PC-9 (cell line): ENCODE data around the gene HOOK2. TPM values are rescaled to one million over a fixed set of nuclear protein-coding genes. Genes with fewer than 3 reads are reported as not detected.
A peak's percentile ranks its signal among the peaks of the same experiment; 100 is the strongest.

Experiments
- BruUV-seq: library from RNA; stranded (reverse); fragments of 400-500 nt; replicated peaks from 2 replicates; lab custom pipeline; 2021; lab: Mats Ljungman, UMichigan
- CTCF ChIA-PET: fragments of 300-600 bp; sonication (Branson Sonifier 250); formaldehyde crosslinking; loops from one replicate; lab custom pipeline; 2022; ENCODE audit warnings: antibody characterized with exemption; lab: Charles Lee
- POLR2A ChIA-PET: fragments of 300-600 bp; sonication (Branson Sonifier 250); formaldehyde crosslinking; loops from one replicate; lab custom pipeline; 2022; ENCODE audit warnings: antibody characterized with exemption; ENCODE audit not compliant: unreplicated experiment; lab: Charles Lee
- DNase-seq, 2 experiments: peaks; one replicate each; pipeline versions ENCODE4 v3.0.0 to v3.0.0-alpha.2; 2015 to 2022; ENCODE audit warnings: mixed read lengths in 1 of 2
- H2AFZ ChIP-seq: fragments of 200-600 bp; sonication (generic); 2 replicates; pipeline ENCODE4 v1.8.1; 2017; ENCODE audit warnings: antibody characterized with exemption
- H3F3A ChIP-seq: fragments of 200-600 bp; sonication (generic); 2 replicates; pipeline ENCODE4 v1.8.1; 2017; ENCODE audit warnings: antibody characterized with exemption, mild to moderate bottlenecking, low read depth; ENCODE audit not compliant: insufficient read depth
- H3K27ac ChIP-seq: fragments of 200-600 bp; sonication (generic); 2 replicates; pipeline ENCODE4 v1.6.1; 2016; ENCODE audit warnings: mixed run types
- H3K27me3 ChIP-seq: fragments of 200-600 bp; sonication (generic); 2 replicates; pipeline ENCODE4 v1.6.1; 2016; ENCODE audit warnings: low read depth, mixed run types; ENCODE audit not compliant: insufficient read depth
- H3K36me3 ChIP-seq: fragments of 200-600 bp; sonication (generic); 2 replicates; pipeline ENCODE4 v1.6.1; 2016; ENCODE audit warnings: low read depth, mixed run types
- H3K4me1 ChIP-seq: fragments of 200-600 bp; sonication (generic); replicated peaks from 2 replicates; pipeline ENCODE4 v1.6.1; 2016; ENCODE audit warnings: mixed run types; ENCODE audit not compliant: insufficient read depth
- H3K4me2 ChIP-seq: fragments of 200-600 bp; sonication (generic); 2 replicates; pipeline ENCODE4 v1.6.1; 2017; ENCODE audit warnings: mixed run types
- H3K4me3 ChIP-seq: fragments of 200-600 bp; sonication (generic); 2 replicates; pipeline ENCODE4 v1.6.1; 2016; ENCODE audit warnings: mixed run types
- H3K79me2 ChIP-seq: fragments of 200-600 bp; sonication (generic); 2 replicates; pipeline ENCODE4 v1.6.1; 2017; ENCODE audit warnings: low read depth, mixed run types
- H3K9me2 ChIP-seq: fragments of 200-600 bp; sonication (generic); 2 replicates; pipeline ENCODE4 v1.8.1; 2017; ENCODE audit warnings: mild to moderate bottlenecking; ENCODE audit not compliant: insufficient read depth
- H3K9me3 ChIP-seq: fragments of 200-600 bp; sonication (generic); 2 replicates; pipeline ENCODE4 v1.8.1; 2016; ENCODE audit warnings: low read depth; ENCODE audit not compliant: insufficient read depth
- H4K20me1 ChIP-seq: fragments of 200-600 bp; sonication (generic); 2 replicates; pipeline ENCODE4 v1.8.1; 2017; ENCODE audit not compliant: insufficient read depth
- EZH2 ChIP-seq: fragments of 200-600 bp; sonication (generic); IDR thresholded peaks from 2 replicates; pipeline ENCODE4 v1.8.0; 2017; ENCODE audit warnings: antibody characterized with exemption, low read depth
- intact Hi-C: fragments of 100-400 bp; cut with micrococcal nuclease; formaldehyde crosslinking; loops from one replicate; pipeline ENCODE4 v1.10.0; 2022; ENCODE audit not compliant: unreplicated experiment
- total RNA-seq: library from RNA; stranded (reverse); gene quantifications from 2 replicates; pipeline ENCODE4 v1.2.3, GENCODE V29; 2021
- TF ChIP-seq, protein P1 (sequence below): fragments of 200-600 bp; sonication (generic); conservative IDR thresholded peaks from 2 replicates; pipeline ENCODE4 v1.6.1; 2017; ENCODE audit warnings: mixed run types, antibody characterized with exemption, mild to moderate bottlenecking, moderate library complexity

The HOOK2 gene
- total RNA-seq, 1 experiment from 2014 or later = 109 TPM

DNA sequence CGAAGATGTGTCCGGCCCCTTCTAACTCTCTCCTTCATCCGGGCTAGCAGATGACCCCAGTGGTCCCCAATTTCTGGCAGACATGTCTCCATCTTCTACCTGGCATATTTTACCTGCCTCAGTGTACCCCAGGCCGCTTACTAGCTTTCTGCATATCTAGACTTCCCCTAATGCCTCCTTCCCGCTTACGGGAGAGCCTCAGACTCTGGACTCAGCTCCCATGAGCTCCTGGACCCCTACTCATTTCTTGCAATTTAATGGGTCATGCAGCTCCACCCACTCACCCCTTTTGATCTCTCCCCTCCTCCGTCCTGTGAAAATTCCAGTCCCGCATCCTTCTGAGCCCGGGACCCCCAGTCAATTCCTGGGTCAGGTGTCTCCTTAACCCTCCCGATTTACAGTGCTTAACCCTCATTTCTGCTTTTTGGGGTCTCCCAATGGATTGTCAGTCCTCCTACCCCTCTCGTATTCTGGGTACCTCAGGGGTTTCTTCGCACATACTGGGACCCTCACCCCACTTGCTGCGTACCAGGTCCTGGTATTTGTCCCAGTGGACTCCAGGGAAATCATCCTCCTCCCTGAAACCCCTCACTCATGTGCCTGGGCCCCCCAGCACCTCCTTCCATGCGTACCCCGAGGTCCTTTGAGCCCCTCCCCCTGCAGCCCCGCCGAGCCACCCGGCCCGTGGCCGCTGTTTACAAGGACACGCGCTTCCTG is 15.4 kb upstream of the HOOK2 start:
- intact Hi-C loops = no loop called here
- peaks cover 18% of the 10 kb centered on the region for H4K20me1 ChIP-seq
- TF ChIP-seq, protein P1, sequence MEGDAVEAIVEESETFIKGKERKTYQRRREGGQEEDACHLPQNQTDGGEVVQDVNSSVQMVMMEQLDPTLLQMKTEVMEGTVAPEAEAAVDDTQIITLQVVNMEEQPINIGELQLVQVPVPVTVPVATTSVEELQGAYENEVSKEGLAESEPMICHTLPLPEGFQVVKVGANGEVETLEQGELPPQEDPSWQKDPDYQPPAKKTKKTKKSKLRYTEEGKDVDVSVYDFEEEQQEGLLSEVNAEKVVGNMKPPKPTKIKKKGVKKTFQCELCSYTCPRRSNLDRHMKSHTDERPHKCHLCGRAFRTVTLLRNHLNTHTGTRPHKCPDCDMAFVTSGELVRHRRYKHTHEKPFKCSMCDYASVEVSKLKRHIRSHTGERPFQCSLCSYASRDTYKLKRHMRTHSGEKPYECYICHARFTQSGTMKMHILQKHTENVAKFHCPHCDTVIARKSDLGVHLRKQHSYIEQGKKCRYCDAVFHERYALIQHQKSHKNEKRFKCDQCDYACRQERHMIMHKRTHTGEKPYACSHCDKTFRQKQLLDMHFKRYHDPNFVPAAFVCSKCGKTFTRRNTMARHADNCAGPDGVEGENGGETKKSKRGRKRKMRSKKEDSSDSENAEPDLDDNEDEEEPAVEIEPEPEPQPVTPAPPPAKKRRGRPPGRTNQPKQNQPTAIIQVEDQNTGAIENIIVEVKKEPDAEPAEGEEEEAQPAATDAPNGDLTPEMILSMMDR = no peak
- CTCF ChIA-PET = interaction anchor here (0.6 to 0.9 kb wide), 2 partner anchors 8 to 103 kb away, joined by 3 to 10 read pairs; no protein-coding TSS in a partner anchor
- no peak overlapping the region for H2AFZ ChIP-seq
- peak overlapping the region; percentile 73; the same call in 1 of the 2 replicates for H3K4me3 ChIP-seq
- no peaks in the 10 kb centered on the region; the same call in 1 of the 2 replicates for H3K36me3 ChIP-seq
- no peaks in the 10 kb centered on the region for H3K9me3 ChIP-seq
- peak in 1 of 2 experiments; percentile 34 for DNase-seq
- H3K9me2 ChIP-seq = no peaks in the 10 kb centered on the region
- POLR2A ChIA-PET = interaction anchor here (0.8 to 3.8 kb wide), 4 partner anchors 8 to 1355 kb away, joined by 3 to 59 read pairs (median 12); partner anchors contain the start of gene PRKCSH
- peaks cover 60% of the 10 kb centered on the region for H3K4me1 ChIP-seq
- peaks cover 76% of the 10 kb centered on the region for H3F3A ChIP-seq
- peak overlapping the region; percentile 91 for H3K4me2 ChIP-seq
- H3K27me3 ChIP-seq = no peaks in the 10 kb centered on the region
- peaks cover 52% of the 10 kb centered on the region for H3K79me2 ChIP-seq
- BruUV-seq = no TSS peak
- H3K27ac ChIP-seq = peak overlapping the region; percentile 86

DNA sequence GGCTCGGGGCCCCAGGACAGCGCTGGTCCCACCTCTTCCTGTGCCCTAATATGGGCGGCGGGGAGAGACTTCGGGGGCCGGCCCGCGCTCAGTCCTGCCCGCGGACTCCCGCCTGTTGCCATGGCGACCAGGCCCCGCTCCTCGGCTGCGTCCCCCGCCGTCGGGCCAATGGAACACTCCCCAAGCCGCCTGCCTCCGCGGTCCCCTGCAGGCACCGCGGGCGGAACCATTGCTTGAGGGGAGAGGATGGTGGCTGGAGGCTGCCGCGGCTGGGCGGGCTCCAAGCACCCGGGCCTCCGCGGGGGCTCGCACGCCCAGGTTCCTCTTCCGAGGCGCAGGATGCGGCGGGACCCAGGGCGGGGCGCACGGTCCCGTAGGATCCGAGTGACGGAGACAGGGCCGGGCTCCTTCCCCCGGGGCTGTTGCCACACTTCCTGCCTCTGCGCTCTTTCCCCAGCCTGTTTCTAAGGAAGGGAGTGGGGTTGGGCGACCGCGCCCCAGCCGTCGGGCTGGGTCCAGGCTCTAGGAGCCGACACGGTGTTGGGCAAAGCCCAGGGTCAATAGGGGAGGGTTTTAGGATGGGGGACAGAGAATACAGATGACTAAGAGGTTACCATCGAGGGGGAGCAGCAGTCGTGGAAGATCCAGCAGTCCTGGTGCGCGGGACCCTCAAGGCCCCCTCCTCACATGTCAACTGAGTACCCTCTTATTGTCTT is 14.7 kb upstream of the HOOK2 start:
- H3K36me3 ChIP-seq = no peaks in the 10 kb centered on the region; the same call in 1 of the 2 replicates
- TF ChIP-seq, protein P1 = no peak
- no peak for TF ChIP-seq EZH2
- peak overlapping the region; percentile 73; the same call in 1 of the 2 replicates for H3K4me3 ChIP-seq
- H3F3A ChIP-seq = peaks cover 79% of the 10 kb centered on the region
- peaks cover 61% of the 10 kb centered on the region for H3K4me1 ChIP-seq
- H2AFZ ChIP-seq = no peak overlapping the region
- H4K20me1 ChIP-seq = peaks cover 18% of the 10 kb centered on the region
- H3K4me2 ChIP-seq = peak overlapping the region; percentile 91
- POLR2A ChIA-PET = interaction anchor here (0.7 to 3.8 kb wide), 3 partner anchors 11 to 328 kb away, joined by 3 to 59 read pairs (median 18); no protein-coding TSS in a partner anchor
- H3K79me2 ChIP-seq = peaks cover 55% of the 10 kb centered on the region
- CTCF ChIA-PET = no interaction called here
- DNase-seq = peak; percentile 92 to 98
- peak overlapping the region; percentile 86 for H3K27ac ChIP-seq
- H3K9me2 ChIP-seq = no peaks in the 10 kb centered on the region
- no peaks in the 10 kb centered on the region for H3K9me3 ChIP-seq
- BruUV-seq = no TSS peak
- intact Hi-C loops = loop anchor here (5.0 to 10.0 kb wide), 2 partner anchors 372 to 1055 kb away; no protein-coding TSS in a partner anchor
- H3K27me3 ChIP-seq = no peaks in the 10 kb centered on the region
